IMR-90 (cell line): ENCODE results near the gene GRIA4.
"Not testable (repeated sequence)": the region's sequence is repeated elsewhere in the genome, so short reads cannot be mapped to it uniquely, and the experiment has no call there.

Experiments
- BHLHE40 ChIP-seq: fragments of 150-350 bp; IDR thresholded peaks from 2 replicates; pipeline ENCODE4 v1.6.1; 2016; ENCODE audit warnings: mild to moderate bottlenecking, low read depth, low read length
- CTCF ChIP-seq: conservative IDR thresholded peaks from 2 replicates; pipeline ENCODE4 v1.5.1; 2012; ENCODE audit warnings: mild to moderate bottlenecking, low read depth, low read length, improper control_type of control experiment
- MAZ ChIP-seq: IDR thresholded peaks from 2 replicates; pipeline ENCODE4 v1.6.1; 2012; ENCODE audit warnings: low read depth, mild to moderate bottlenecking, low read length, improper control_type of control experiment, moderate library complexity, borderline replicate concordance
- MXI1 ChIP-seq: IDR thresholded peaks from 2 replicates; pipeline ENCODE4 v1.6.1; 2012; ENCODE audit warnings: low read depth, mild to moderate bottlenecking, low read length, moderate library complexity, borderline replicate concordance
- POLR2A ChIP-seq: IDR thresholded peaks from 2 replicates; pipeline ENCODE4 v1.6.1; 2012; ENCODE audit warnings: mild to moderate bottlenecking, low read depth, low read length
- RAD21 ChIP-seq: IDR thresholded peaks from 2 replicates; pipeline ENCODE4 v1.6.1; 2012; ENCODE audit warnings: low read length, improper control_type of control experiment
- RFX5 ChIP-seq: IDR thresholded peaks from 2 replicates; pipeline ENCODE4 v1.8.0; 2012; ENCODE audit warnings: low read depth, mild to moderate bottlenecking, low read length, moderate library complexity
- USF2 ChIP-seq: fragments of 150-350 bp; IDR thresholded peaks from 2 replicates; pipeline ENCODE4 v1.6.1; 2017; ENCODE audit warnings: mild to moderate bottlenecking, antibody characterized with exemption, low read length, low read depth

GRCh38 chr11:105773452-105773851, 163.6 kb downstream of the GRIA4 start:
- TF ChIP-seq CTCF, USF2, MXI1, POLR2A, MAZ, BHLHE40, RAD21, RFX5: not testable (repeated sequence)
